Endometrium (tissue), 2 donors: ENCODE results near the gene GTF2I.
"Not testable (repeated sequence)": the region's sequence is repeated elsewhere in the genome, so short reads cannot be mapped to it uniquely, and the experiment has no call there.

Source experiments
- FAIRE-seq: peaks from 2 replicates; lab custom pipeline; 2012; peaks lifted over from hg19 to GRCh38; lab: Jason Lieb, UNC
- donor health status: control.
- donor health status: control.

GTF2I gene

GRCh38 chr7:74657692-74658177 is at the start of gene GTF2I:
TSS of gene GTF2I (plus strand) at chr7:74657718. CDS start at chr7:74689129, 31,411 bp downstream.
- no peak for FAIRE-seq

GRCh38 chr7:74612015-74612829 is 45.3 kb upstream of the GTF2I start:
- no peak for FAIRE-seq

DNA sequence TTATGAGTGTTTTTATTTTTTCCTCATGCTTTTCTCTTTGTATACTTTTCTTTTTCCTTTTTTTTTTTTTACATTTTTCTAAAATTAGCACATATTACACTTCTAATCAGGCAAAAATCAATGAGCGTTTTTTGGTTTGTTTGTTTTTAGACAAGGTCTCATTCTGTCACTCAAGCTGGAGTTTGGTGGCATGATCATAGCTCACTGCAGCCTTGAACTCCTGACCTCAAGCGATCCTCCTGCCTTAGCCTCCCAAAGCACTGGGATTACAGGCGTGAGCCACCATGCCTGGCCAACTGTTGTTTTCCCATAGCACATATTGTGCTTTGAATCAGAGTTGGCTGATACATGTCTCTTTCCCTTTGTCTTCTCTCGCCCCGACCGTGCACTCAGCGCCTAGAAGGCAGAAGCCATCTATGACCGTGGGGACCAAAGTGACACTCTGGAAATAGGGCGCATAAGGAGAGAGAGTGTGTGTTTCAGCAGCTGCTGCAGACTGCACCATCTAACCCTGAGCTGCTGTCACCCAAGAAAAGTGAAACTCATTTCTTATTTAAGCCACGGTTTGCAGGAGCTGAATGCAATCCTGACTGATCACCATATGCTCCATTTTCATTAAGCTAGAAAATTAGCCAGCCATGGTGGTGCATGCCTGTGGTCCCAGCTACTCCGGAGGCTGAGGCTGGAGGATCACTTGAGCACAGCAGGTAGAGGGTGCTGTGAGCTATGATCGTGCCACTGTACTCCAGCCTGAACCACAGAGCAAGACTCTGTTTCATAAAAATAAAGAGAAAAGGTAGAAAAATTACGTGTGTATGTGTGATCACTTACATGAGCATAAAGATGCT is 41.4 kb upstream of the GTF2I start:
- FAIRE-seq = no peak

- no peak for FAIRE-seq
Observed at GRCh38 chr7:74617180-74617744, 40.3 kb upstream of the GTF2I start.

- FAIRE-seq = no peak
Observed at GRCh38 chr7:74619235-74619860, 38.2 kb upstream of the GTF2I start.

- FAIRE-seq = no peak
Observed at GRCh38 chr7:74622228-74622749, 35.2 kb upstream of the GTF2I start.

GRCh38 chr7:74623135-74623534 is 34.4 kb upstream of the GTF2I start:
- FAIRE-seq = no peak

DNA sequence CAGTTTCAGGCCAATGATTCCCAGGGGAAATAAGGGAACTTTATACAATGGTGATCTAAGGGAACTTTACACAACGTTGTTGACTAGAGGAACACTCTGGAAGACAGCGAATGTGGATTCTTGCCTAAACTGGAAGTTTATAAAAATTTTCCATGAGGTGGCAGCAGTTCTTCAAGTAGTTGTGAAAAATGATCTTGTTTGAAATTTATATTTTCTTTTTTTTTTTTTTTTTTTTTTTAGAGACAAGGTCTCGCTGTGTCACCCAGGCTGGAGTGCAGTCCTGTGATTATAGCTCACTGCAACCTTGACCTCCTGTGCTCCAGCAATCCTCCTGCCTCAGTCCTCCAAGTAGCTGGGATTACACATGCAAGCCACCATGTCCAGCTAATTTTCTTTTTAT is 32.1 kb upstream of the GTF2I start:
- no peak for FAIRE-seq

DNA sequence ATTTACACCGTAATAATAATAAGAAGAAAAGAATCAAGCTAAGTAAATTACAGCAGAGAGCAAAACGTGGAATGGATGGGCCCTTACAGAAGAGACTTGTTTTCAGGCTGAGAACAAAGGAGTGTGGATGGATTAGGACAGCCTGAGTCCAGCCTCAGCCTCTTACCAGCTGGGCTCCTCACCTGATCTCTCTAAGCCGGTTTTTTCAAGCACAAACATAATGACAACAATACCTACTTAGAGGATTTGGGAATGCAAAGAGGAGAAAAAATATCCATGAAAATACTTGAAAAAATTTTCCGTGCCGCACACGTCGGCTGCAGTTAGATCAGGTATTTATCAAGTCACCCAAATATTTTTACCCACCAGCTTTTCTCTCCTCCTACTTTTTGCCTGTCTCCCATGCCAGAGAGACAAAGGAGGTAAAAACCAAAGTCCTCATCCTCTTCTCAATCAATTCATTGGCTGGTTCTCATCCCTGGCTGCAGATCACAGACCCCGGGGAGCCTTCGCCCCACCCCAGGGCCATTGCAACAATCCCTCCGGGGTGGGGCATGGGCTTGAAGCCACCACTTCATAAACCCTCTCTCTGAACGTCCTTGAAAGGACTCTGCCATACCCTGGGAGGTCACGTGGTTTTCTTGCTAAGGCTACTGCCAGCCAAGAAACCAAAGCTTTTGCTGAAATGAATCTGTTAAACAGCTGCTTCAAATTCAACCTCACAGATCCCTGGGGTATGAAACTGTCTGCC is 29.7 kb upstream of the GTF2I start:
- no peak for FAIRE-seq

- FAIRE-seq = no peak
Observed at GRCh38 chr7:74632505-74632904, 25.0 kb upstream of the GTF2I start.

DNA sequence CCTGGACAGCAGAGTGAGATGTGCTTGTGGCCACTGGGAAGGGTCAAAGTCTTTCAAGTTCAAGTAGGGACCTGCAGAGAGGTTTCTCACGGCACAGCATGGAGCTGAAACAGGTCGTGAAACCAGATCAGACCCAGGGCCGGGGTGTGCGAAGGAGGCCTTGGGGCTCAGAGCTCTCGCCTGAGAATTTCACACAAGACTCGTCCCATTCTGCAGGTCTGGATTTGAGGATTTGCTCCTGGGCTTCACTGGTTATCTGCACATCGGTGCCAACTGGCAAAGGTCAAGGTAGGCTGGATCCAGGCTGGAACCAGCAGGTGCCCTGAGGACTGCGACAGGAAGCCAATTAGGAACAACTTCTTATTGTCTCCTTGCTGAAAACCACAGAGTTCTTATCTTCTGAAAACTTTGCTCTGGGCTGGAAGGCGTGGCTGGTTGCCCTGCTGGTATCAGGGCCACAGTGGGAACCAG is 24.0 kb upstream of the GTF2I start:
- no peak for FAIRE-seq

- no peak for FAIRE-seq
Observed at GRCh38 chr7:74637745-74638144, 19.8 kb upstream of the GTF2I start.

DNA sequence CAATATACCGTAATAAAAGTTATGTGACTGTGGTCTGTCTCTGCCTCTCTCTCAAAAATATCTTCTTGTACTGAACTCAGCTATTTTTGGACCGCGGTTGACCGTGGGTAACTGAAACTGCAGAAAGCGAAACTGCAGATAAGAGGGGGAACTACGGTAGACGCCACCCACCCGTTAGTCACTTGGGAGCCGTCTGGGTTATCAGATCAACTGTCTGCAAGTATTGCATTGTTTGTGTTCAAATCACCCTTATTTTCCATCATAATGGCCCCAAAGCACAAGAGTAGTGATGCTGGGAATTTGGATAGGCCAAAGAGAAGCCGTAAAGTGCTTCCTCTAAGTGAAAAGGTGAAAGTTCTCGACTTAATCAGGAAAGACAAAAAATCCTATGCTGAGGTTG is 7.5 kb upstream of the GTF2I start:
- FAIRE-seq = not testable (repeated sequence)

DNA sequence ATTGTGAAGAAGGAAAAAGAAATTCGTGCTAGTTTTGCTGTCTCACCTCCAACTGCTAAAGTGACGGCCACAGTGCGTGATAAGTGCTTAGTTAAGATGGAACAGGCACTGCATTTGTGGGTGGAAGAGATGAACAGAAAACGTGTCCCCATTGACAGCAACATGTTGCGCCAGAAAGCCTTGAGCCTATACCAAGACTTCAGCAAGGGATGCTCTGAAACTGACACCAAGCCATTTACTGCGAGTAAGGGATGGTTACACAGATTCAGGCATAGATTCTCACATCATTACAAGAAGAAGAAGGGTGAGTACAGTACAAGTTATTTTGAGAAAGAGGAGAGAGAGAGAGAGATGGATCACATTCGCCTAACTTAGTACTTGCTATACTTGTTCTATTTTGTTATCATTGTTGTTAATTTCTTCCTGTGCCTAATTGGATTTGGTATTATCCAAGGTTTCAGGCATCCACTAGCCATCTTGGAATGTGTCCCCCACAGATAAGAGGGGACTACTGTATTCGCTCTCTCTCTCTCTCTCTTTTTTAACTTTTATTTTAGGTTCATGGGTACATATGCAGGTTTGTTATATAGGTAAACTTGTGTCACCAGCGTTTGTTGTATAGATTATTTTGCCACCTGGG is 6.9 kb upstream of the GTF2I start:
- not testable (repeated sequence) for FAIRE-seq

GRCh38 chr7:74651133-74651504 is 6.4 kb upstream of the GTF2I start:
- FAIRE-seq = not testable (repeated sequence)

DNA sequence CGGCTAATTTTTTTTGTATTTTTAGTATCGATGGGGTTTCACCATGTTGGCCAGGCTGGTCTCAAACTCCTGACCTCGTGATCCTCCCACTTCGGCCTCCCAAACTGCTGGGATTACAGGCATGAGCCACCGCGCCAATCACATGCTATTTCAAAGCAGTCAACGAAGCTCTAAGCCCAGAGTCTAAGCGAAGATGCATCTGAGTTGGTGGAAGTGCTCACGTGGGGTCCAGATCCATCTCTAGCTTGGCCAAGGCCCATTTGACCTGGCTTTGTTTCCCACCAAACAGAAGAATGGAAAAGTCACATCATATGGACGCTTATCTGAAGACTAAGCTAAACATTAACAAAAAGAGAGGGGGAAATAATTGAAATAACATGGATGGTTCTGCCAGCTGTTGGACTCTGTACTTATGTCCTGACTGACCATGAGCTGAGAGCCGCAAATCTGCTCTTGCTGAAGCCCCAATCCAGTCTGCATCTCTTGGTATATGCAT is 3.8 kb upstream of the GTF2I start:
- FAIRE-seq = no peak

GRCh38 chr7:74654811-74655210 is 2.7 kb upstream of the GTF2I start:
- FAIRE-seq = no peak

DNA sequence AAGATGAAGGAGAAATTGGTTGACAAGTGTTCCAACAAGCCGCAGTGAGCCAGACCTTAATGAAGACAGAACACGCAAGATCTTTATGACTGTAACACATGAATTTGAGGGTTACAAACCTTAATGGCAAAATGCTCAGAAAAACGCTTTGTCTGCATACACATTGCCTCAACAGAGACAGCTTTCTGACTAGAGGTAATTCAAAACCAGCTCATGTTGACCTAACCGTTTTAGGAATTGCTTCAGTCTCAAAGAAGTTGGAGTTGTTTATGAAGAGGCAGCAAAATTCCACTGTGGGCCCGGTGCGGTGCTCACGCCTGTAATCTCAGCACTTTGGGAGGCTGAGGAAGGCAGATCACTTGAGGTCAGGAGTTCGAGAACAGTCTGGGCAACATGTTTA is 2.2 kb upstream of the GTF2I start:
- no peak for FAIRE-seq

DNA sequence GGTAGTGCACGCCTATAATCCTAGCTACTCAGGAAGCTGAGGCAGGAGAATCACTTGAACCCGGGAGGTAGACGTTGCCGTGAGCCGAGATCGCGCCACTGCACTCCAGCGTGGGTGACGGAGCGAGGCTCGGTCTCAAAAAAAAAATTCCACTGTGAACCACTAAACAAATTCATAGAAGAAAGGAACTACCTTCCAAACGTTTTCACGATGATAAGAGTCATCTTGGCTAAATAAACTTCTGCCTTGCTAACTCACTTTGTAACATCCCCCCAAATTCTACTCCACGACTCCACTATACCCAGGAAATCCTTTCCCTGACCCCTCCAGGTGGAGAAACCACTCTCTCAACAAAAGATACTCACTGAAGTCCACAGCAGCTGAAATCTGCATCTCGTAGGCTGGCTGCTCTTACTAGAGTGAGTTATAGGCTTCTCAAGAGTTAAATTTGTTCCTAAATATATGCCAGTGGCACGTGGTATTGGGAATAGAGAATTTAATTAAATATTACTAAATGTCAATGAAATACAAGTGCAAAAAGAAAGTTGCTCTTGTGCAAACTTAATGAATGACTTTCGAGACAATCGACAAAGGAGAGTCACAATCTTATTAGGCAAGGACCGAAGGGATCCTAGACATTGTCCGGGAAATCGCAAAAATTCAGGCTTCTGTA is 1.6 kb upstream of the GTF2I start:
- FAIRE-seq = no peak

- FAIRE-seq = no peak
Observed at GRCh38 chr7:74656441-74656836, 1.1 kb upstream of the GTF2I start.
